GM19238 (cell line): ENCODE data around the gene TMEM63B.
A peak's percentile ranks its signal among the peaks of the same experiment; 100 is the strongest.
"Not testable (repeated sequence)": the region's sequence is repeated elsewhere in the genome, so short reads cannot be mapped to it uniquely, and the experiment has no call there.

Source experiments
- DNase-seq: peaks from one replicate; pipeline ENCODE4 v3.0.0; 2011; ENCODE audit warnings: low spot score; ENCODE audit not compliant: insufficient read length

The TMEM63B gene

GRCh38 chr6:44094403-44095242 lies 32.7 kb upstream of the TMEM63B start:
- no peak for DNase-seq

GRCh38 chr6:44095243-44095623 lies 32.1 kb upstream of the TMEM63B start:
- not testable (repeated sequence) for DNase-seq

- peak; percentile 80 for DNase-seq
Observed at GRCh38 chr6:44096612-44097011, 30.7 kb upstream of the TMEM63B start.

- no peak for DNase-seq
Observed at GRCh38 chr6:44097782-44098317, 29.5 kb upstream of the TMEM63B start.

- no peak for DNase-seq
Observed at GRCh38 chr6:44099192-44099591, 28.2 kb upstream of the TMEM63B start.

GRCh38 chr6:44100088-44100550 lies 27.2 kb upstream of the TMEM63B start:
- DNase-seq, result no peak

GRCh38 chr6:44101832-44102231 lies 25.5 kb upstream of the TMEM63B start:
- DNase-seq, result no peak

GRCh38 chr6:44102527-44102926 lies 24.8 kb upstream of the TMEM63B start:
- no peak for DNase-seq

- DNase-seq, result no peak
Observed at GRCh38 chr6:44104481-44105021, 22.8 kb upstream of the TMEM63B start.

GRCh38 chr6:44105146-44105545 lies 22.2 kb upstream of the TMEM63B start:
- DNase-seq, result no peak

- no peak for DNase-seq
Observed at GRCh38 chr6:44105993-44106740, 21.2 kb upstream of the TMEM63B start.

GRCh38 chr6:44107017-44107416 lies 20.3 kb upstream of the TMEM63B start:
- DNase-seq, result no peak

GRCh38 chr6:44108471-44108870 lies 18.9 kb upstream of the TMEM63B start:
- DNase-seq, result no peak

GRCh38 chr6:44109212-44109611 lies 18.1 kb upstream of the TMEM63B start:
- no peak for DNase-seq

- DNase-seq, result no peak
Observed at GRCh38 chr6:44110005-44110676, 17.2 kb upstream of the TMEM63B start.

- no peak for DNase-seq
Observed at GRCh38 chr6:44110966-44111365, 16.4 kb upstream of the TMEM63B start.

GRCh38 chr6:44111434-44112417 lies 15.6 kb upstream of the TMEM63B start:
- DNase-seq, result no peak

GRCh38 chr6:44113414-44113813 lies 13.9 kb upstream of the TMEM63B start:
- DNase-seq, result no peak

GRCh38 chr6:44115866-44116265 lies 11.5 kb upstream of the TMEM63B start:
- no peak for DNase-seq
